ENCODE data around the gene PLCB1.

GRCh38 chr20:8891039-8891438 is 759.0 kb downstream of the PLCB1 start:
- TF ChIP-seq CTCF (conservative IDR thresholded peaks at IDR 0.05; ENCODE audit: low read depth, low read length) (no peak), USF2 (IDR thresholded peaks at IDR 0.05; ENCODE audit: low read depth, low read length) (no peak), MAFK (IDR thresholded peaks at IDR 0.05; ENCODE audit: low read depth, low read length) (no peak), MXI1 (IDR thresholded peaks at IDR 0.05; ENCODE audit: borderline replicate concordance, low read depth, low read length) (no peak), POLR2A (IDR thresholded peaks at IDR 0.05; ENCODE audit: low read depth, low read length) (no peak), RAD21 (IDR thresholded peaks at IDR 0.05; ENCODE audit: low read length) (no peak)
